Prostate gland (tissue), 2 donors: ENCODE results near the gene C22orf23. TPM values are rescaled to one million over a fixed set of nuclear protein-coding genes. Genes with fewer than 3 reads are reported as not detected.

Experiments used
- DNase-seq: peaks from one replicate; pipeline ENCODE4 v3.0.0-alpha.2; 2019; ENCODE audit warnings: low spot score
- H3K27ac ChIP-seq, 2 donors: fragments of 200-600 bp; sonication (generic); 2 replicates each; pipeline ENCODE4 v1.5.1; 2017 to 2019
- H3K27me3 ChIP-seq: fragments of 200-600 bp; sonication (generic); replicated peaks from 2 replicates; pipeline ENCODE4 v1.5.1; 2019; ENCODE audit not compliant: insufficient read depth
- H3K36me3 ChIP-seq, 2 donors: fragments of 200-600 bp; sonication (generic); 1 replicate in 1 of 2; 2 replicates in 1 of 2; pipeline versions ENCODE4 v1.5.1 to v1.8.1; 2017 to 2019
- H3K4me1 ChIP-seq: fragments of 200-600 bp; sonication (generic); replicated peaks from 2 replicates; pipeline ENCODE4 v1.5.1; 2019
- H3K4me3 ChIP-seq, 2 donors: fragments of 200-600 bp; sonication (generic); 2 replicates each; pipeline ENCODE4 v1.5.1; 2017 to 2019
- H3K9me3 ChIP-seq: fragments of 200-600 bp; sonication (generic); 2 replicates; pipeline ENCODE4 v1.5.1; 2017
- POLR2A ChIP-seq: fragments of 450-650 bp; IDR thresholded peaks from one replicate; pipeline ENCODE4 v1.6.1; 2016; ENCODE audit warnings: antibody characterized with exemption, mild to moderate bottlenecking
- POLR2AphosphoS5 ChIP-seq: sonication (generic); formaldehyde crosslinking; IDR thresholded peaks from one replicate; pipeline ENCODE4 v1.6.1; 2017; ENCODE audit warnings: antibody characterized with exemption
- WGBS: methylation state at CpG from one replicate; pipeline ENCODE4 v1.1.5; 2018; 5-methylcytosine and 5-hydroxymethylcytosine counted together
- intact Hi-C: fragments of 100-400 bp; cut with DNase I; formaldehyde crosslinking; loops from one replicate; pipeline ENCODE4 v1.14.2; 2022
- total RNA-seq, 2 donors: library from RNA; depleted of rRNA; stranded (reverse); fragments of >200 nt; gene quantifications; one replicate each; pipeline ENCODE4 v1.1.0, GENCODE V29; 2016
- TF ChIP-seq, protein P1 (sequence below), 4 experiments: fragments of 200-600 bp in 2 of 4; fragments of 450-650 bp in 2 of 4; sonication (generic) in 2 of 4; IDR thresholded peaks; 1 replicate in 3 of 4; 2 replicates in 1 of 4; pipeline ENCODE4 v1.5.1; 2016 to 2019; ENCODE audit warnings: antibody characterized with exemption in 4 of 4, mild to moderate bottlenecking in 2 of 4, moderate library complexity in 2 of 4

Gene C22orf23
- total RNA-seq, 2 donors from 2014 or later = 9.7 TPM; not detected in 1

DNA sequence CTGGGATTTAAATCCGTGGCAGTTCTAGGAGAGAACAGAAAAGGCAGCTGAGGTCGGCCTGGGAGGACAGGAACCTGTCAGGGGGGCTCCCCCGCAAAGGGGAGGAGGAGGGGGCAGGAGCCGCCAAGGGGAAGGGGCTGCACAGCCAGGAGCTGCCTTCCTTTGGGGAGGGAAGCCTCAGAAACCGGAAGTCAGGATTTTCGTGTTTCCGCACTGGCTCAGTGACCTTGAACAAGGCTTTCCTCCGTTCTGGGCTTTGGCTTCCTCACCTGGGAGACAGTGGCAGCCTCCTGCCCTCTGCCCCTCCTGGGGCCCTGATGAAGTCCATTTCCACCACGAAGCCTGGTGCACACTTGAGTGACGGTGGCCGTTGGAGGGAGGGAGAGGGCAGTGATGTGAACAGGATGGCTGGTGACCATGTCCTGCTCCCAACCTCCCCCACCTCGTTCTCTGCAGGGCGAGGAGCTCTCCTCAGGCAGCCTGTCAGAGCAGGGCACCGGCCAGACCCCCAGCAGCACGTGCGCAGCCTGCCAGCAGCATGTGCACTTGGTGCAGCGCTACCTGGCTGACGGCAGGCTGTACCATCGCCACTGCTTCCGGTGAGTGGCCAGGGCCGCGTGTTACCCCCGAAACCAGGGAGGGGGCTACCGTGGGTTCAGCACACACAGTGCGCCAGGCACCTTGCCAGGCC is 34.7 kb downstream of the C22orf23 start:
- WGBS = 82% methylated on average over 24 of the region's 25 CpGs
- intact Hi-C loops = no loop called here
- peaks cover 0 to 13% of the 10 kb centered on the region in 2 donors for H3K36me3 ChIP-seq

DNA sequence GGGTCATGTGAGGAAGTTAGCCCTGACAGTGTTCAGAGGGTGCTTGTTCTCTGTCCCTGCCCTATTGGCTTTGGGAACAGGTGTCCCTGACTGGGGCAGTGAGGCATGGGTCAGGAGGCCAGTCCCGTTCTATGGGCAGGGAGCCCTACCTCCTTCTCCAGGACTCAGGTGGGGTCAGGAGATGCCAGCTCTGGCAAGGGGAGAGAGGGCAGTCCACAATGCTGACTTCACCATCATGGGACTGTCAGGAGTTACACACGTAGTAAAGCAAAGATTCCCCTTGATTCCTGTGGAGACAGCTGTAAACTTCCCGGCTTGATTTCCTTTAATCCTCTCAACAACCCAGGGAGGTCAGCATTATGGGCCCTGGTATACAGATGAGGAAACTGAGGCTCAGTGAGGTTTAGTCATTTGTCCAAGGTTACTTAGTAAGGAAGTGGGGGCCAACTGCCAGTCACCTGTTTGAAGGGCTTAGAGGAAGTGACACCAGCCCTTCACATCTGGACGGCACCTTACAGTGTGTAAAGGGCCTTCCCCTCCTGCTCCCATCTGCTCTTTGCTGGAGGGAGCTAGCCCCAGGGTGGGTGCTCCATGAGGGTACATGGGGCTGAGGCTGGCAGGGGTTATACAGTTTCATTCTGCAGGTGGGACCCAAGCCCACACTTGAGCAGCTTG is 35.4 kb downstream of the C22orf23 start:
- H3K27ac ChIP-seq = peak overlapping the region in 1 of 2 donors; percentile 46
- H3K4me1 ChIP-seq = no peaks in the 10 kb centered on the region
- H3K4me3 ChIP-seq = no peak overlapping the region
- no peaks in the 10 kb centered on the region for H3K9me3 ChIP-seq
- WGBS = 75% methylated on average over 4 of the region's 4 CpGs
- intact Hi-C loops = no loop called here
- H3K36me3 ChIP-seq = peaks cover 0 to 18% of the 10 kb centered on the region in 2 donors
- no peaks in the 10 kb centered on the region for H3K27me3 ChIP-seq
- TF ChIP-seq POLR2A (no peak), POLR2AphosphoS5 (no peak)
- TF ChIP-seq, protein P1, sequence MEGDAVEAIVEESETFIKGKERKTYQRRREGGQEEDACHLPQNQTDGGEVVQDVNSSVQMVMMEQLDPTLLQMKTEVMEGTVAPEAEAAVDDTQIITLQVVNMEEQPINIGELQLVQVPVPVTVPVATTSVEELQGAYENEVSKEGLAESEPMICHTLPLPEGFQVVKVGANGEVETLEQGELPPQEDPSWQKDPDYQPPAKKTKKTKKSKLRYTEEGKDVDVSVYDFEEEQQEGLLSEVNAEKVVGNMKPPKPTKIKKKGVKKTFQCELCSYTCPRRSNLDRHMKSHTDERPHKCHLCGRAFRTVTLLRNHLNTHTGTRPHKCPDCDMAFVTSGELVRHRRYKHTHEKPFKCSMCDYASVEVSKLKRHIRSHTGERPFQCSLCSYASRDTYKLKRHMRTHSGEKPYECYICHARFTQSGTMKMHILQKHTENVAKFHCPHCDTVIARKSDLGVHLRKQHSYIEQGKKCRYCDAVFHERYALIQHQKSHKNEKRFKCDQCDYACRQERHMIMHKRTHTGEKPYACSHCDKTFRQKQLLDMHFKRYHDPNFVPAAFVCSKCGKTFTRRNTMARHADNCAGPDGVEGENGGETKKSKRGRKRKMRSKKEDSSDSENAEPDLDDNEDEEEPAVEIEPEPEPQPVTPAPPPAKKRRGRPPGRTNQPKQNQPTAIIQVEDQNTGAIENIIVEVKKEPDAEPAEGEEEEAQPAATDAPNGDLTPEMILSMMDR (IDR thresholded peaks at IDR 0.05) = no peak
- DNase-seq = no peak

More for the DNA sequence above, 34.7 kb downstream of the C22orf23 start:
- Histone ChIP-seq H3K4me3 (no peak overlapping the region), H3K4me1 (no peaks in the 10 kb centered on the region), H3K27ac (no peak overlapping the region), H3K27me3 (no peaks in the 10 kb centered on the region), H3K9me3 (no peaks in the 10 kb centered on the region)
- no peak for DNase-seq
- TF ChIP-seq, protein P1 (IDR thresholded peaks at IDR 0.05) = no peak
- TF ChIP-seq POLR2AphosphoS5 = no peak
- no peak for TF ChIP-seq POLR2A

DNA sequence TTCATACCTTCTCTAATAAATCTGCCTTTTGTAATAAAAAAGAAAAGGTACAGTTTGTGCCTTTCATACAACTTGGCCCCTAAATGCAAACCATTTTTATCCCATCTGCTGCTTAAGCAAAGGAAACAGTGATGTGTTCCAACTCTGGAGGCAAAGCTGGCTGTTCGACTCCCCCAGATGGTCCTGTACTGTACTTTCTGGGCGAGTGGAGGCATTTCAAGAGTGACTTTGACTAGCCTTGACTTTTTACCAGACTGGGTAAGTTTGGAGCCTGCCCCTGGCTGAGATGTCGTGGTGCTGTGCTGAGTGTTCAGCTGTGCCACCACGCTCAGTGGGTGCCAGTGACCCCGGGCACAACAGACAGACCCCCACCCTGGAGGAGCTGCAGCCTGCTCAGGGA is 37.1 kb downstream of the C22orf23 start:
- WGBS = 72% methylated on average over 5 of the region's 5 CpGs

DNA sequence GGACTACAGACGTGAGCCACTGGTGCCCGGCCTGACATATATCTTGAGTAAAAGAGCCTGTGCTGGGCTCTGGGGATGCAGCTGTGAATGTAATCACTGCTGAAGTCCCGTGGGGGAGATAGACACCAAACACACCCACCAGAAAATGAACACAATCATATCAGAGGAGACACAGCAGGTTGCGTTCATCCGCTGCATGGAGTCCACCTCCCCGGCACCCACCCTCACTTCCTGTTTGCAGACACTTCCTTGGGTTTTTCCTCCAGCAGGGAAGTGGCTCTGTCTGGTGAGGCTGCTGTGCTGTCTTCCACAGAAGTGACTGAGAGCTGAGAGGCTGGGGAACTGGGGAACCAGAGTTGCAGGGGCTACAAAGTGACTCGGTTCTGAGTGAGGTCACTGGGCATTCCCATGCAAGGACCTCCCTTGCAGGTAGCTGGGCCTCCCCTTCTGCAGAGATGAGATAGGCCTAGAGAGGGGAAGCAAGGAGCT is 40.1 kb downstream of the C22orf23 start:
- Histone ChIP-seq H3K36me3 (peaks cover 0 to 9% of the 10 kb centered on the region in 2 donors), H3K4me1 (peaks cover 4% of the 10 kb centered on the region), H3K4me3 (no peak overlapping the region), H3K27ac (no peak overlapping the region), H3K27me3 (no peaks in the 10 kb centered on the region), H3K9me3 (no peaks in the 10 kb centered on the region)
- 75% methylated on average over 7 of the region's 7 CpGs for WGBS
- no peak for DNase-seq
- TF ChIP-seq, protein P1 (IDR thresholded peaks at IDR 0.05) = no peak
- TF ChIP-seq POLR2A (no peak), POLR2AphosphoS5 (no peak)
- intact Hi-C loops = no loop called here

More for the DNA sequence above, 37.1 kb downstream of the C22orf23 start:
- no peak for TF ChIP-seq POLR2AphosphoS5
- TF ChIP-seq, protein P1 (IDR thresholded peaks at IDR 0.05) = no peak
- TF ChIP-seq POLR2A = no peak
- Histone ChIP-seq H3K27ac (peak overlapping the region; percentile 13 to 46), H3K4me1 (peaks cover 4% of the 10 kb centered on the region), H3K27me3 (no peaks in the 10 kb centered on the region), H3K9me3 (no peaks in the 10 kb centered on the region), H3K4me3 (no peak overlapping the region), H3K36me3 (peaks cover 0 to 20% of the 10 kb centered on the region in 2 donors)
- intact Hi-C loops = no loop called here
- DNase-seq = no peak
